ENCODE measurements around the gene NKRF. TPM values are rescaled to one million over a fixed set of nuclear protein-coding genes. Genes with fewer than 3 reads are reported as not detected.

The NKRF gene
- total RNA-seq, 2 donors from 2014 or later = 9.9 to 10.8 TPM

- H3K9me3 ChIP-seq (ENCODE audit: control insufficient read depth, low read length, poor library complexity, severe bottlenecking) = no peaks in the 10 kb centered on the region
- Mint-ChIP-seq H3K27ac (peak overlapping the region; percentile 85), H3K4me3 (peak overlapping the region; percentile 15), H3K36me3 (ENCODE audit: low read depth) (peaks cover 13% of the 10 kb centered on the region), H3K4me1 (peaks cover 20% of the 10 kb centered on the region), H3K27me3 (no peaks in the 10 kb centered on the region)
- DNase-seq (no peak), ATAC-seq (no peak)
These were observed 29.0 kb upstream of the NKRF start for GRCh38 chrX:119635179-119635578.

- Mint-ChIP-seq H3K27ac (no peak overlapping the region), H3K27me3 (no peaks in the 10 kb centered on the region), H3K4me1 (peaks cover 2% of the 10 kb centered on the region), H3K4me3 (no peak overlapping the region), H3K36me3 (ENCODE audit: low read depth) (peaks cover 5% of the 10 kb centered on the region)
- no peaks in the 10 kb centered on the region for H3K9me3 ChIP-seq (ENCODE audit: control insufficient read depth, low read length, poor library complexity, severe bottlenecking)
- DNase-seq = no peak
- no peak for ATAC-seq
These were observed 19.6 kb upstream of the NKRF start for GRCh38 chrX:119625843-119626242.

GRCh38 chrX:119624951-119625668 is 18.9 kb upstream of the NKRF start:
- no peaks in the 10 kb centered on the region for H3K27me3 Mint-ChIP-seq
- no peak for DNase-seq
- H3K9me3 ChIP-seq (ENCODE audit: control insufficient read depth, low read length, poor library complexity, severe bottlenecking) = no peaks in the 10 kb centered on the region
- ATAC-seq = no peak
- peaks cover 2% of the 10 kb centered on the region for H3K4me1 Mint-ChIP-seq
- H3K27ac Mint-ChIP-seq = no peak overlapping the region
- peaks cover 5% of the 10 kb centered on the region for H3K36me3 Mint-ChIP-seq (ENCODE audit: low read depth)
- H3K4me3 Mint-ChIP-seq = no peak overlapping the region

- Mint-ChIP-seq H3K4me3 (no peak overlapping the region), H3K4me1 (peaks cover 4% of the 10 kb centered on the region), H3K27me3 (no peaks in the 10 kb centered on the region), H3K36me3 (ENCODE audit: low read depth) (peaks cover 3% of the 10 kb centered on the region), H3K27ac (no peak overlapping the region)
- DNase-seq (no peak), ATAC-seq (no peak)
- H3K9me3 ChIP-seq (ENCODE audit: control insufficient read depth, low read length, poor library complexity, severe bottlenecking) = no peaks in the 10 kb centered on the region
These were observed 18.2 kb upstream of the NKRF start for GRCh38 chrX:119624417-119624816.

GRCh38 chrX:119622356-119623232 is 16.4 kb upstream of the NKRF start:
- no peaks in the 10 kb centered on the region for H3K9me3 ChIP-seq (ENCODE audit: control insufficient read depth, low read length, poor library complexity, severe bottlenecking)
- H3K27me3 Mint-ChIP-seq = no peaks in the 10 kb centered on the region
- DNase-seq (no peak), ATAC-seq (no peak)
- H3K27ac Mint-ChIP-seq = peak overlapping the region; percentile 11
- H3K4me3 Mint-ChIP-seq = no peak overlapping the region
- no peaks in the 10 kb centered on the region for H3K36me3 Mint-ChIP-seq (ENCODE audit: low read depth)
- H3K4me1 Mint-ChIP-seq = peaks cover 3% of the 10 kb centered on the region

GRCh38 chrX:119618439-119618838 is 12.2 kb upstream of the NKRF start:
- Mint-ChIP-seq H3K4me3 (no peak overlapping the region), H3K4me1 (peaks cover 5% of the 10 kb centered on the region), H3K36me3 (ENCODE audit: low read depth) (peaks cover 3% of the 10 kb centered on the region), H3K27ac (no peak overlapping the region), H3K27me3 (no peaks in the 10 kb centered on the region)
- DNase-seq (no peak), ATAC-seq (peak; percentile 38)
- H3K9me3 ChIP-seq (ENCODE audit: control insufficient read depth, low read length, poor library complexity, severe bottlenecking) = no peaks in the 10 kb centered on the region

GRCh38 chrX:119617517-119618164 is 11.4 kb upstream of the NKRF start:
- H3K9me3 ChIP-seq (ENCODE audit: control insufficient read depth, low read length, poor library complexity, severe bottlenecking) = no peaks in the 10 kb centered on the region
- Mint-ChIP-seq H3K4me1 (peaks cover 5% of the 10 kb centered on the region), H3K4me3 (no peak overlapping the region), H3K27me3 (no peaks in the 10 kb centered on the region), H3K27ac (no peak overlapping the region), H3K36me3 (ENCODE audit: low read depth) (peaks cover 3% of the 10 kb centered on the region)
- ATAC-seq (peak; percentile 32), DNase-seq (no peak)

- Mint-ChIP-seq H3K4me3 (no peak overlapping the region), H3K36me3 (ENCODE audit: low read depth) (peaks cover 3% of the 10 kb centered on the region), H3K27ac (peak overlapping the region; percentile 21), H3K4me1 (peaks cover 10% of the 10 kb centered on the region), H3K27me3 (no peaks in the 10 kb centered on the region)
- DNase-seq (no peak), ATAC-seq (no peak)
- H3K9me3 ChIP-seq (ENCODE audit: control insufficient read depth, low read length, poor library complexity, severe bottlenecking) = no peaks in the 10 kb centered on the region
These were observed 8.6 kb upstream of the NKRF start for GRCh38 chrX:119614776-119615175.

GRCh38 chrX:119607018-119607389 is 780 bp upstream of the NKRF start:
- Mint-ChIP-seq H3K4me3 (peak overlapping the region; percentile 93), H3K27me3 (no peaks in the 10 kb centered on the region), H3K27ac (peak overlapping the region; percentile 91), H3K36me3 (ENCODE audit: low read depth) (no peaks in the 10 kb centered on the region), H3K4me1 (peaks cover 16% of the 10 kb centered on the region)
- DNase-seq (no peak), ATAC-seq (no peak)
- H3K9me3 ChIP-seq (ENCODE audit: control insufficient read depth, low read length, poor library complexity, severe bottlenecking) = no peaks in the 10 kb centered on the region

GRCh38 chrX:119605464-119606279 is 552 bp downstream of the NKRF start:
- Mint-ChIP-seq H3K27me3 (no peaks in the 10 kb centered on the region), H3K4me3 (peak overlapping the region; percentile 93), H3K36me3 (ENCODE audit: low read depth) (no peaks in the 10 kb centered on the region), H3K27ac (peak overlapping the region; percentile 91), H3K4me1 (peaks cover 16% of the 10 kb centered on the region)
- H3K9me3 ChIP-seq (ENCODE audit: control insufficient read depth, low read length, poor library complexity, severe bottlenecking) = no peaks in the 10 kb centered on the region
- DNase-seq = peak; percentile 25 to 39 (median 39)
- peak; percentile 65 for ATAC-seq

GRCh38 chrX:119604766-119605463 is 1.3 kb downstream of the NKRF start:
- H3K4me1 Mint-ChIP-seq = peaks cover 13% of the 10 kb centered on the region
- no peaks in the 10 kb centered on the region for H3K27me3 Mint-ChIP-seq
- no peaks in the 10 kb centered on the region for H3K9me3 ChIP-seq (ENCODE audit: control insufficient read depth, low read length, poor library complexity, severe bottlenecking)
- ATAC-seq (no peak), DNase-seq (no peak)
- H3K27ac Mint-ChIP-seq = peak overlapping the region; percentile 91
- no peaks in the 10 kb centered on the region for H3K36me3 Mint-ChIP-seq (ENCODE audit: low read depth)
- H3K4me3 Mint-ChIP-seq = peak overlapping the region; percentile 93

GRCh38 chrX:119602701-119603255 is 3.4 kb downstream of the NKRF start:
- no peaks in the 10 kb centered on the region for H3K9me3 ChIP-seq (ENCODE audit: control insufficient read depth, low read length, poor library complexity, severe bottlenecking)
- DNase-seq (no peak), ATAC-seq (no peak)
- peaks cover 17% of the 10 kb centered on the region for H3K4me1 Mint-ChIP-seq
- H3K27ac Mint-ChIP-seq = no peak overlapping the region
- H3K36me3 Mint-ChIP-seq (ENCODE audit: low read depth) = no peaks in the 10 kb centered on the region
- no peaks in the 10 kb centered on the region for H3K27me3 Mint-ChIP-seq
- H3K4me3 Mint-ChIP-seq = no peak overlapping the region
